H9 (cell line): ENCODE measurements around the gene TMEM41B. TPM values are rescaled to one million over a fixed set of nuclear protein-coding genes. Genes with fewer than 3 reads are reported as not detected.

Experiments
- DNase-seq: peaks from one replicate; pipeline ENCODE4 v3.0.0-alpha.2; 2017
- H2AFZ ChIP-seq: one replicate; pipeline ENCODE4 v1.6.1; 2013; ENCODE audit warnings: mild to moderate bottlenecking, low read length, control low read depth, moderate library complexity
- H2AK5ac ChIP-seq: 2 replicates; pipeline ENCODE4 v1.6.1; 2013; ENCODE audit warnings: low read length, control low read depth, mixed read lengths; ENCODE audit not compliant: insufficient read length
- H2BK120ac ChIP-seq: one replicate; pipeline ENCODE4 v1.6.1; 2013; ENCODE audit warnings: low read depth, mild to moderate bottlenecking, low read length, control low read depth, inconsistent platforms; ENCODE audit not compliant: poor library complexity, severe bottlenecking
- H2BK12ac ChIP-seq: 2 replicates; pipeline ENCODE4 v1.6.1; 2013; ENCODE audit warnings: low read length, control low read depth, mixed read lengths, low read depth; ENCODE audit not compliant: insufficient read length
- H2BK15ac ChIP-seq: 2 replicates; pipeline ENCODE4 v1.6.1; 2013; ENCODE audit warnings: low read depth, low read length, control low read depth
- H2BK20ac ChIP-seq: one replicate; pipeline ENCODE4 v1.6.1; 2013; ENCODE audit warnings: low read depth, mild to moderate bottlenecking, low read length, control low read depth, inconsistent platforms; ENCODE audit not compliant: poor library complexity, severe bottlenecking
- H2BK5ac ChIP-seq: 2 replicates; pipeline ENCODE4 v1.6.1; 2013; ENCODE audit warnings: low read length, control low read depth, mixed read lengths; ENCODE audit not compliant: insufficient read length
- H3K14ac ChIP-seq: 2 replicates; pipeline ENCODE4 v1.6.1; 2013; ENCODE audit warnings: low read length, control low read depth; ENCODE audit not compliant: insufficient read depth
- H3K18ac ChIP-seq: 2 replicates; pipeline ENCODE4 v1.6.1; 2013; ENCODE audit warnings: low read depth, mild to moderate bottlenecking, mixed read lengths, low read length, control low read depth; ENCODE audit not compliant: insufficient read length
- H3K23ac ChIP-seq: 2 replicates; pipeline ENCODE4 v1.6.1; 2013; ENCODE audit warnings: low read length, control low read depth, mixed read lengths, low read depth; ENCODE audit not compliant: insufficient read length
- H3K23me2 ChIP-seq: 2 replicates; pipeline ENCODE4 v1.6.1; 2013; ENCODE audit warnings: low read depth, mild to moderate bottlenecking, mixed read lengths, low read length, control low read depth; ENCODE audit not compliant: insufficient read length, poor library complexity, severe bottlenecking
- H3K27ac ChIP-seq: 2 replicates; pipeline ENCODE4 v1.5.1; 2013; ENCODE audit warnings: low read length, control low read depth, mixed read lengths, low read depth; ENCODE audit not compliant: insufficient read length
- H3K27me3 ChIP-seq: 2 replicates; pipeline ENCODE4 v1.6.1; 2013; ENCODE audit warnings: low read length, control low read depth, inconsistent platforms; ENCODE audit not compliant: insufficient read depth
- H3K4ac ChIP-seq: 2 replicates; pipeline ENCODE4 v1.6.1; 2013; ENCODE audit warnings: low read depth, mild to moderate bottlenecking, control low read depth, inconsistent platforms, low read length, moderate library complexity
- H3K4me1 ChIP-seq: 2 replicates; pipeline ENCODE4 v1.6.1; 2013; ENCODE audit warnings: low read length, control low read depth, inconsistent platforms; ENCODE audit not compliant: insufficient read depth
- H3K4me2 ChIP-seq: 2 replicates; pipeline ENCODE4 v1.6.1; 2013; ENCODE audit warnings: low read length, control low read depth, mixed read lengths; ENCODE audit not compliant: insufficient read length, insufficient read depth
- H3K56ac ChIP-seq: 2 replicates; pipeline ENCODE4 v1.6.1; 2013; ENCODE audit warnings: low read depth, mild to moderate bottlenecking, mixed read lengths, low read length, control low read depth; ENCODE audit not compliant: insufficient read length
- H3K79me1 ChIP-seq: 2 replicates; pipeline ENCODE4 v1.6.1; 2013; ENCODE audit warnings: low read depth, mild to moderate bottlenecking, moderate library complexity, low read length, control low read depth, inconsistent platforms; ENCODE audit not compliant: insufficient read depth, poor library complexity, severe bottlenecking
- H3K79me2 ChIP-seq: 2 replicates; pipeline ENCODE4 v1.6.1; 2013; ENCODE audit warnings: low read length, control low read depth, inconsistent platforms; ENCODE audit not compliant: insufficient read depth
- H3K9ac ChIP-seq: 2 replicates; pipeline ENCODE4 v1.6.1; 2013; ENCODE audit warnings: low read length, control low read depth, mixed read lengths; ENCODE audit not compliant: insufficient read length; ENCODE audit errors: extremely low read depth
- H3K9me3 ChIP-seq: one replicate; pipeline ENCODE4 v1.6.1; 2013; ENCODE audit warnings: low read depth, low read length, inconsistent platforms; ENCODE audit not compliant: control insufficient read depth
- H3T11ph ChIP-seq: one replicate; pipeline ENCODE4 v1.6.1; 2013; ENCODE audit warnings: mild to moderate bottlenecking, low read length, control low read depth, inconsistent platforms
- H4K20me1 ChIP-seq: one replicate; pipeline ENCODE4 v1.6.1; 2013; ENCODE audit not compliant: control insufficient read depth, insufficient read length, insufficient read depth
- H4K5ac ChIP-seq: 2 replicates; pipeline ENCODE4 v1.6.1; 2013; ENCODE audit warnings: low read depth, mild to moderate bottlenecking, mixed read lengths, low read length, control low read depth; ENCODE audit not compliant: insufficient read length
- H4K8ac ChIP-seq: replicated peaks from 2 replicates; pipeline ENCODE4 v1.6.1; 2013; ENCODE audit warnings: low read length, control low read depth, mixed read lengths, low read depth; ENCODE audit not compliant: insufficient read length
- H4K91ac ChIP-seq: 2 replicates; pipeline ENCODE4 v1.6.1; 2013; ENCODE audit warnings: low read depth, mild to moderate bottlenecking, moderate library complexity, mixed read lengths, low read length, control low read depth; ENCODE audit not compliant: insufficient read length
- H3K27ac Mint-ChIP-seq, 3 experiments: 2 replicates in 2 of 3; 3 replicates in 1 of 3; pipeline ENCODE4 v1.8.0; 2020 to 2021; ENCODE audit warnings: mixed read lengths in 3 of 3, mild to moderate bottlenecking in 1 of 3, moderate library complexity in 1 of 3
- H3K27me3 Mint-ChIP-seq: 2 replicates; pipeline ENCODE4 v1.8.0; 2021; ENCODE audit warnings: low read depth, mild to moderate bottlenecking, moderate library complexity, mixed read lengths
- H3K36me3 Mint-ChIP-seq, 3 experiments: 2 replicates in 2 of 3; 3 replicates in 1 of 3; pipeline ENCODE4 v1.8.0; 2020 to 2021; ENCODE audit warnings: low read depth in 3 of 3, mixed read lengths in 3 of 3; ENCODE audit not compliant: insufficient read depth in 1 of 3
- H3K4me1 Mint-ChIP-seq, 2 experiments: 2 replicates each; pipeline ENCODE4 v1.8.0; 2020; ENCODE audit warnings: mixed read lengths in 2 of 2
- H3K4me3 Mint-ChIP-seq, 2 experiments: 2 replicates in 1 of 2; 3 replicates in 1 of 2; pipeline ENCODE4 v1.8.0; 2020 to 2021; ENCODE audit warnings: mild to moderate bottlenecking in 2 of 2, mixed read lengths in 2 of 2, moderate library complexity in 1 of 2
- H3K9me3 Mint-ChIP-seq, 2 experiments: 2 replicates in 1 of 2; 3 replicates in 1 of 2; pipeline ENCODE4 v1.8.0; 2020; ENCODE audit warnings: mild to moderate bottlenecking in 2 of 2, mixed read lengths in 2 of 2, moderate library complexity in 1 of 2
- WGBS: extraction: QIAGEN DNeasy Blood & Tissue Kit; methylation state at CpG from one replicate; pipeline ENCODE4 v1.1.7; 2013; ENCODE audit warnings: missing lambda C conversion rate, low lambda C conversion rate, mixed read lengths; ENCODE audit not compliant: insufficient read length; ENCODE audit errors: extremely low coverage; 5-methylcytosine and 5-hydroxymethylcytosine counted together
- total RNA-seq: library from RNA; stranded (reverse); gene quantifications from 2 replicates; pipeline ENCODE4 v1.2.1, GENCODE V29; 2021
- TF ChIP-seq, protein P1 (sequence below): fragments of 200-600 bp; sonication (generic); conservative IDR thresholded peaks from 3 replicates; pipeline ENCODE4 v1.8.0; 2021; ENCODE audit warnings: antibody characterized with exemption, mild to moderate bottlenecking

Gene TMEM41B
- total RNA-seq, 1 experiment from 2014 or later, result 48.7 TPM

DNA sequence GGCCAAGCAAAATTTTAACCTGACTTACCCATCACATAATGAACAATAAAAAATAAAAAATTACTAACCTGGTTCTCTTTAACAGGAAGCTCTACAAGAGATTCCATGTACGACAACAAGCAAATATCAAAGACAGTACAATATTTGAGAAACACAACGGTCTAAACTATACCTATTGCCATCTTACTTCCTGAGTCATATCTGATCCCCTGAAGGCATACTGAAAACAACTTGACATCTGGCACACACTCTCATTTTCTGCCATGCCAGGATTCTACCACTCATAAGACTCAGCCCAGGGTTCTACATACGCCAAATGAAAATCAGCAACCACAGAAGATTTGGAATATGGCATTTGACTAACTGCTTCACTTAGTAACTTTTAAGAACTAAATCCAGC, 63.1 kb downstream of the TMEM41B start:
- Histone ChIP-seq H2BK20ac (no peak overlapping the region), H4K8ac (no peak overlapping the region), H4K91ac (no peak overlapping the region), H2BK15ac (no peak overlapping the region), H2BK12ac (no peak overlapping the region), H2AK5ac (no peak overlapping the region), H3K23ac (no peak overlapping the region), H4K5ac (no peak overlapping the region), H3K9me3 (no peaks in the 10 kb centered on the region), H3K9ac (no peak overlapping the region), H3K56ac (no peak overlapping the region), H3K4ac (no peak overlapping the region), H2AFZ (no peak overlapping the region), H3K4me2 (no peak overlapping the region), H3K18ac (no peak overlapping the region), H2BK120ac (no peak overlapping the region), H3T11ph (no peak overlapping the region), H4K20me1 (no peaks in the 10 kb centered on the region), H3K79me1 (peaks cover 2% of the 10 kb centered on the region), H3K27ac (no peak overlapping the region), H3K79me2 (peaks cover 11% of the 10 kb centered on the region; the same call in 1 of the 2 replicates), H3K27me3 (no peaks in the 10 kb centered on the region), H3K14ac (no peak overlapping the region), H2BK5ac (no peak overlapping the region), H3K23me2 (no peaks in the 10 kb centered on the region), H3K4me1 (no peaks in the 10 kb centered on the region)
- H3K4me1 Mint-ChIP-seq, result peaks cover 17 to 22% of the 10 kb centered on the region in 2 experiments
- H3K27me3 Mint-ChIP-seq, result no peaks in the 10 kb centered on the region
- no peaks in the 10 kb centered on the region for H3K9me3 Mint-ChIP-seq
- no peak for DNase-seq
- H3K27ac Mint-ChIP-seq, result peak overlapping the region; percentile 17 to 41 (median 21); a peak in 5 of 7 replicates
- TF ChIP-seq, protein P1, sequence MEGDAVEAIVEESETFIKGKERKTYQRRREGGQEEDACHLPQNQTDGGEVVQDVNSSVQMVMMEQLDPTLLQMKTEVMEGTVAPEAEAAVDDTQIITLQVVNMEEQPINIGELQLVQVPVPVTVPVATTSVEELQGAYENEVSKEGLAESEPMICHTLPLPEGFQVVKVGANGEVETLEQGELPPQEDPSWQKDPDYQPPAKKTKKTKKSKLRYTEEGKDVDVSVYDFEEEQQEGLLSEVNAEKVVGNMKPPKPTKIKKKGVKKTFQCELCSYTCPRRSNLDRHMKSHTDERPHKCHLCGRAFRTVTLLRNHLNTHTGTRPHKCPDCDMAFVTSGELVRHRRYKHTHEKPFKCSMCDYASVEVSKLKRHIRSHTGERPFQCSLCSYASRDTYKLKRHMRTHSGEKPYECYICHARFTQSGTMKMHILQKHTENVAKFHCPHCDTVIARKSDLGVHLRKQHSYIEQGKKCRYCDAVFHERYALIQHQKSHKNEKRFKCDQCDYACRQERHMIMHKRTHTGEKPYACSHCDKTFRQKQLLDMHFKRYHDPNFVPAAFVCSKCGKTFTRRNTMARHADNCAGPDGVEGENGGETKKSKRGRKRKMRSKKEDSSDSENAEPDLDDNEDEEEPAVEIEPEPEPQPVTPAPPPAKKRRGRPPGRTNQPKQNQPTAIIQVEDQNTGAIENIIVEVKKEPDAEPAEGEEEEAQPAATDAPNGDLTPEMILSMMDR, result no peak
- peaks cover 0 to 18% (median 6%) of the 10 kb centered on the region in 3 experiments; a peak in 6 of 7 replicates for H3K36me3 Mint-ChIP-seq
- H3K4me3 Mint-ChIP-seq, result no peak overlapping the region
- no CpG with 5 or more reads among the region's 3 CpGs for WGBS
